K562 (cell line): ENCODE data around the gene RESF1. TPM values are rescaled to one million over a fixed set of nuclear protein-coding genes. Genes with fewer than 3 reads are reported as not detected.

Source experiments
- CHD1 ChIP-seq: fragments of 200-600 bp; sonication (generic); IDR thresholded peaks from one replicate; pipeline ENCODE4 v1.6.1; 2012; ENCODE audit warnings: mild to moderate bottlenecking, moderate library complexity, low read length, inconsistent platforms
- CHD7 ChIP-seq: fragments of 200-600 bp; sonication (generic); IDR thresholded peaks from one replicate; pipeline ENCODE4 v1.6.1; 2012; ENCODE audit warnings: mild to moderate bottlenecking, low read depth, low read length, inconsistent platforms
- COPS2 ChIP-seq: fragments of 450-650 bp; conservative IDR thresholded peaks from 2 replicates; pipeline ENCODE4 v1.6.1; 2016; ENCODE audit warnings: mild to moderate bottlenecking, moderate library complexity
- DPF2 ChIP-seq: fragments of 450-650 bp; IDR thresholded peaks from 2 replicates; pipeline ENCODE4 v1.6.1; 2016
- GABPB1 ChIP-seq: sonication (generic); formaldehyde crosslinking; IDR thresholded peaks from 2 replicates; pipeline ENCODE4 v1.8.0; 2022; ENCODE audit warnings: mild to moderate bottlenecking, missing genetic modification reagents
- GATAD2B ChIP-seq: fragments of 450-650 bp; IDR thresholded peaks from 2 replicates; pipeline ENCODE4 v1.6.1; 2017; ENCODE audit warnings: mild to moderate bottlenecking, borderline replicate concordance
- HMG20B ChIP-seq: fragments of 250-450 bp; sonication (Bioruptor Pico); IDR thresholded peaks from 2 replicates; pipeline ENCODE4 v1.5.0; 2021; ENCODE audit warnings: mild to moderate bottlenecking
- KAT7 ChIP-seq: sonication (generic); formaldehyde crosslinking; IDR thresholded peaks from 2 replicates; pipeline ENCODE4 v1.8.0; 2022; ENCODE audit warnings: missing genetic modification reagents, mild to moderate bottlenecking, borderline replicate concordance
- NBN ChIP-seq: fragments of 450-650 bp; IDR thresholded peaks from 2 replicates; pipeline ENCODE4 v1.6.1; 2016; ENCODE audit warnings: low read depth, mild to moderate bottlenecking
- PHTF2 ChIP-seq: fragments of 250-450 bp; sonication (Bioruptor Pico); IDR thresholded peaks from 2 replicates; pipeline ENCODE4 v1.5.0; 2021; ENCODE audit warnings: mild to moderate bottlenecking
- PREB ChIP-seq: sonication (generic); formaldehyde crosslinking; IDR thresholded peaks from 2 replicates; pipeline ENCODE4 v1.8.1; 2023; ENCODE audit warnings: mild to moderate bottlenecking, missing genetic modification reagents
- PRMT5 ChIP-seq: sonication (generic); formaldehyde crosslinking; IDR thresholded peaks from 2 replicates; pipeline ENCODE4 v1.5.0; 2020; ENCODE audit warnings: missing genetic modification reagents
- TCF7 ChIP-seq: sonication (generic); IDR thresholded peaks from 2 replicates; pipeline ENCODE4 v1.6.1; 2016; ENCODE audit warnings: antibody characterized with exemption, borderline replicate concordance
- ZFPM2 ChIP-seq: fragments of 250-450 bp; sonication (Bioruptor Pico); IDR thresholded peaks from 2 replicates; pipeline ENCODE4 v1.5.1; 2022; ENCODE audit warnings: mild to moderate bottlenecking
- ZNF449 ChIP-seq: fragments of 250-450 bp; sonication (Bioruptor Pico); IDR thresholded peaks from 2 replicates; pipeline ENCODE4 v1.8.0; 2022; ENCODE audit warnings: moderate library complexity, mild to moderate bottlenecking, inconsistent platforms
- polyA plus RNA-seq, 8 experiments: library from polyadenylated mRNA; depleted of rRNA in 4 of 8; stranded (reverse) in 5 of 8; unstranded in 3 of 8; fragments of >200 nt; fragmentation: Nextera tagmentation in 2 of 8; fragmentation: Illumina TruSeq in 1 of 8; extraction: Ambion mirVana in 2 of 8; extraction: Trizol in 1 of 8; gene quantifications; 2 replicates each; pipeline versions ENCODE4 v1.2.1 to v1.2.3, GENCODE V29; 2011 to 2014; ENCODE audit warnings: inconsistent platforms in 1 of 8, missing spikeins in 1 of 8
- total RNA-seq, 7 experiments: library from RNA; depleted of rRNA in 6 of 7; stranded (reverse); fragments of >200 nt in 6 of 7; fragmentation: Illumina TruSeq in 2 of 7; extraction: Trizol in 2 of 7; gene quantifications; 2 replicates each; pipeline versions ENCODE4 v1.2.1 to v1.2.3, GENCODE V29; 2011 to 2021; ENCODE audit warnings: low replicate concordance in 1 of 7

Gene RESF1
- total and polyA plus RNA-seq, 9 of the 15 experiments (the other 6 are each of a cell fraction or from before 2014, with no cell fraction given): 21.5 to 121 (median 53.6) TPM

DNA sequence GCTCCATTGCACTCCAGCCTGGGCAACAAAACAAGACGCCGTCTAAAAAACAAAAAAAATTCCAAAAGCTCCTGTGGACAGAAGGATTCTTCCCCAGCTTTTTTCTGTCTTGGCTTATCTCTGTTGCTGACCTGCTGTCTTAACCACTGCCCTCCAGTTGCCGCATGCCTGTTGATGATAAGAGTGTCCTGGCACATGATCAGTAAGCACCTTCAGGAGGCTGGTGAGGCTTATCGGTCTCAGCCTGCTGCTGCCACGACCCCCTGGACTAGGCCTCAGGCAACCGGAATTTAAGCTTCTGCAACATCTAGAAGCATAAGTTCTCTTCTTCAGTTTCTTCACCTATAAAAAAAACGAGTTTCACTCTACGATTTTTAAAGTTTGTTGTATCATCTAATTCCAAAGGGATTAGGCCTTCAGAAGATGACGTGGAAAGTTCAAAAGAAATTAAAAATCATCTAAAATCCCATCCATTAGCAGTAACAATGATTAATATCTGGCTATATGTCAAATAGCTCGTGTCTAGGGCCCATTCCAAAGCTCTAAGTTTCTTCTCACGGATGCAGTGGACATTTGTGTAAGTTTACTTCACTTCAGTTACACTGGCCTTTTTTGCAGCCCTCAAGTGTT lies 46.4 kb downstream of the RESF1 start (continued):
- TF ChIP-seq PREB (CRISPR knock-in tag) (no peak), TCF7 (peak; percentile 95; the same call in 1 of the 2 replicates), COPS2 (no peak), CHD1 (no peak), ZFPM2 (CRISPR knock-in tag) (no peak), PHTF2 (CRISPR knock-in tag) (peak; percentile 84; the same call in 1 of the 2 replicates), DPF2 (peak; percentile 100), GABPB1 (CRISPR knock-in tag) (peak; percentile 44; the same call in 1 of the 2 replicates), PRMT5 (CRISPR knock-in tag) (no peak), GATAD2B (peak; percentile 96), CHD7 (no peak), HMG20B (CRISPR knock-in tag) (no peak), NBN (peak; percentile 97), ZNF449 (CRISPR knock-in tag) (peak; percentile 84; the same call in 1 of the 2 replicates), KAT7 (CRISPR knock-in tag) (no peak)
